Neural progenitor cell (in vitro differentiated cells): ENCODE data around the gene FAM149A. TPM values are rescaled to one million over a fixed set of nuclear protein-coding genes. Genes with fewer than 3 reads are reported as not detected.

ENCODE experiments used
- DNase-seq: peaks from one replicate; pipeline ENCODE4 v3.0.0-alpha.2; 2016; ENCODE audit warnings: low spot score
- H2AFZ ChIP-seq: fragments of 200-600 bp; sonication (generic); replicated peaks from 2 replicates; pipeline ENCODE4 v1.6.1; 2016; ENCODE audit warnings: antibody characterized with exemption
- H3F3A ChIP-seq: fragments of 200-600 bp; sonication (generic); 2 replicates; pipeline ENCODE4 v1.6.1; 2016; ENCODE audit warnings: antibody characterized with exemption, low read depth
- H3K27ac ChIP-seq: fragments of 200-600 bp; sonication (generic); 2 replicates; pipeline ENCODE4 v1.5.1; 2016; ENCODE audit warnings: mild to moderate bottlenecking
- H3K27me3 ChIP-seq: fragments of 200-600 bp; sonication (generic); 2 replicates; pipeline ENCODE4 v1.6.1; 2016; ENCODE audit warnings: mild to moderate bottlenecking, moderate library complexity
- H3K36me3 ChIP-seq: fragments of 200-600 bp; sonication (generic); 2 replicates; pipeline ENCODE4 v1.5.1; 2016
- H3K4me1 ChIP-seq: fragments of 200-600 bp; sonication (generic); 2 replicates; pipeline ENCODE4 v1.6.1; 2016; ENCODE audit warnings: mixed run types
- H3K4me2 ChIP-seq: fragments of 200-600 bp; sonication (generic); 2 replicates; pipeline ENCODE4 v1.6.1; 2016
- H3K4me3 ChIP-seq: fragments of 200-600 bp; sonication (generic); 2 replicates; pipeline ENCODE4 v1.5.1; 2016
- H3K79me2 ChIP-seq: fragments of 200-600 bp; sonication (generic); 2 replicates; pipeline ENCODE4 v1.6.1; 2016; ENCODE audit warnings: low read depth
- H3K9ac ChIP-seq: fragments of 200-600 bp; sonication (generic); 2 replicates; pipeline ENCODE4 v1.6.1; 2016
- H3K9me3 ChIP-seq: fragments of 200-600 bp; sonication (generic); 2 replicates; pipeline ENCODE4 v1.5.1; 2016; ENCODE audit warnings: low read depth
- H4K20me1 ChIP-seq: fragments of 200-600 bp; sonication (generic); 2 replicates; pipeline ENCODE4 v1.6.1; 2016; ENCODE audit warnings: low read depth
- H3K27ac Mint-ChIP-seq: 3 replicates; pipeline ENCODE4 v1.8.0; 2021; ENCODE audit warnings: mixed read lengths
- H3K27me3 Mint-ChIP-seq: 2 replicates; pipeline ENCODE4 v1.8.0; 2022; ENCODE audit warnings: low read depth, mild to moderate bottlenecking, inconsistent platforms, moderate library complexity, mixed read lengths; ENCODE audit not compliant: insufficient read depth
- H3K36me3 Mint-ChIP-seq: 3 replicates; pipeline ENCODE4 v1.8.0; 2021; ENCODE audit warnings: mixed read lengths
- H3K4me1 Mint-ChIP-seq: 3 replicates; pipeline ENCODE4 v1.8.0; 2021; ENCODE audit warnings: mixed read lengths
- H3K4me3 Mint-ChIP-seq: 3 replicates; pipeline ENCODE4 v1.8.0; 2021; ENCODE audit warnings: mild to moderate bottlenecking, moderate library complexity, mixed read lengths
- H3K9me3 Mint-ChIP-seq: 3 replicates; pipeline ENCODE4 v1.8.0; 2020; ENCODE audit warnings: mixed read lengths
- CTCF ChIP-seq: fragments of 200-600 bp; sonication (generic); IDR thresholded peaks from 2 replicates; pipeline ENCODE4 v1.5.1; 2017; ENCODE audit warnings: antibody characterized with exemption, mild to moderate bottlenecking
- EZH2 ChIP-seq: fragments of 200-600 bp; sonication (generic); IDR thresholded peaks from 2 replicates; pipeline ENCODE4 v1.6.1; 2017; ENCODE audit warnings: antibody characterized with exemption, mild to moderate bottlenecking, moderate library complexity
- EZH2phosphoT487 ChIP-seq: fragments of 200-600 bp; sonication (generic); IDR thresholded peaks from 2 replicates; pipeline ENCODE4 v1.6.1; 2017; ENCODE audit warnings: antibody characterized with exemption
- total RNA-seq: library from RNA; depleted of rRNA; stranded (reverse); fragments of >200 nt; gene quantifications from 2 replicates; pipeline ENCODE4 v1.2.3, GENCODE V29; 2015; ENCODE audit warnings: low replicate concordance

Gene FAM149A
- total RNA-seq, 1 donor from 2014 or later = 4.6 TPM

GRCh38 chr4:186078981-186079638 is 25.4 kb upstream of the FAM149A start:
- Histone ChIP-seq H3K27me3 (no peaks in the 10 kb centered on the region), H3K36me3 (no peaks in the 10 kb centered on the region), H3K4me1 (peaks cover 21% of the 10 kb centered on the region), H4K20me1 (no peaks in the 10 kb centered on the region), H3K4me2 (peak overlapping the region; percentile 53), H2AFZ (peak overlapping the region; percentile 17), H3K27ac (no peak overlapping the region), H3K79me2 (no peaks in the 10 kb centered on the region), H3K9me3 (no peaks in the 10 kb centered on the region), H3F3A (peaks cover 38% of the 10 kb centered on the region), H3K4me3 (peak overlapping the region; percentile 2), H3K9ac (no peak overlapping the region)
- Mint-ChIP-seq H3K27me3 (no peaks in the 10 kb centered on the region), H3K27ac (peak overlapping the region; percentile 2), H3K9me3 (peaks cover 7% of the 10 kb centered on the region), H3K4me3 (peak overlapping the region; percentile 3), H3K4me1 (peaks cover 31% of the 10 kb centered on the region), H3K36me3 (peaks cover 2% of the 10 kb centered on the region)
- DNase-seq = peak; percentile 38
- TF ChIP-seq CTCF (no peak), EZH2phosphoT487 (no peak), EZH2 (no peak)

- H3K27ac ChIP-seq = no peak overlapping the region
- no peaks in the 10 kb centered on the region for H3K36me3 ChIP-seq
- no peaks in the 10 kb centered on the region for H4K20me1 ChIP-seq
- peaks cover 21% of the 10 kb centered on the region for H3K4me1 ChIP-seq
- Mint-ChIP-seq H3K36me3 (peaks cover 2% of the 10 kb centered on the region), H3K4me1 (peaks cover 31% of the 10 kb centered on the region), H3K4me3 (peak overlapping the region; percentile 3), H3K9me3 (peaks cover 7% of the 10 kb centered on the region), H3K27me3 (no peaks in the 10 kb centered on the region), H3K27ac (peak overlapping the region; percentile 2)
- H3F3A ChIP-seq = peaks cover 38% of the 10 kb centered on the region
- H3K4me2 ChIP-seq = peak overlapping the region; percentile 53
- H3K9ac ChIP-seq = no peak overlapping the region
- H3K9me3 ChIP-seq = no peaks in the 10 kb centered on the region
- no peaks in the 10 kb centered on the region for H3K27me3 ChIP-seq
- no peak for DNase-seq
- H2AFZ ChIP-seq = peak overlapping the region; percentile 17
- no peak overlapping the region for H3K4me3 ChIP-seq
- TF ChIP-seq EZH2 (no peak), CTCF (no peak), EZH2phosphoT487 (no peak)
- H3K79me2 ChIP-seq = no peaks in the 10 kb centered on the region
Observed at GRCh38 chr4:186079694-186080093, 24.8 kb upstream of the FAM149A start.

- Histone ChIP-seq H3F3A (peaks cover 38% of the 10 kb centered on the region), H2AFZ (peak overlapping the region; percentile 97), H3K27me3 (no peaks in the 10 kb centered on the region), H3K79me2 (no peaks in the 10 kb centered on the region), H3K9me3 (no peaks in the 10 kb centered on the region), H3K4me1 (peaks cover 21% of the 10 kb centered on the region), H3K9ac (no peak overlapping the region), H3K36me3 (no peaks in the 10 kb centered on the region), H3K27ac (no peak overlapping the region), H3K4me2 (peak overlapping the region; percentile 54), H4K20me1 (no peaks in the 10 kb centered on the region), H3K4me3 (peak overlapping the region; percentile 21)
- H3K4me3 Mint-ChIP-seq = peak overlapping the region; percentile 65
- H3K27me3 Mint-ChIP-seq = no peaks in the 10 kb centered on the region
- TF ChIP-seq EZH2 = no peak
- no peak for TF ChIP-seq EZH2phosphoT487
- no peak for TF ChIP-seq CTCF
- no peak overlapping the region for H3K27ac Mint-ChIP-seq
- peaks cover 2% of the 10 kb centered on the region for H3K36me3 Mint-ChIP-seq
- H3K4me1 Mint-ChIP-seq = peaks cover 31% of the 10 kb centered on the region
- peak; percentile 76 for DNase-seq
- peaks cover 7% of the 10 kb centered on the region for H3K9me3 Mint-ChIP-seq
Observed at GRCh38 chr4:186081202-186081807, 23.2 kb upstream of the FAM149A start.
